HepG2 (cell line): ENCODE measurements around the gene ZNF541. TPM values are rescaled to one million over a fixed set of nuclear protein-coding genes. Genes with fewer than 3 reads are reported as not detected.

Experiments
- CREB1 ChIP-seq, 2 experiments: fragments of 450-650 bp in 1 of 2; IDR thresholded peaks; 2 replicates each; pipeline ENCODE4 v1.6.1; 2016 to 2017; ENCODE audit warnings: control low read depth in 1 of 2, mild to moderate bottlenecking in 1 of 2, missing compliant biosample characterization in 1 of 2, missing genetic modification characterization in 1 of 2
- ELF3 ChIP-seq: IDR thresholded peaks from 2 replicates; pipeline ENCODE4 v1.6.1; 2016; ENCODE audit warnings: missing genetic modification reagents, missing compliant biosample characterization
- EP300 ChIP-seq, 3 experiments: sonication (generic) in 1 of 3; formaldehyde crosslinking in 1 of 3; IDR thresholded peaks; 2 replicates each; pipeline versions ENCODE4 v1.5.1 to v1.6.1; 2011 to 2020; ENCODE audit warnings: low read depth in 2 of 3, low read length in 2 of 3, borderline replicate concordance in 1 of 3, improper control_type of control experiment in 1 of 3, mild to moderate bottlenecking in 1 of 3, missing genetic modification reagents in 1 of 3, moderate library complexity in 1 of 3
- GABPA ChIP-seq, 2 experiments: IDR thresholded peaks; 2 replicates each; pipeline ENCODE4 v1.6.1; 2011 to 2016; ENCODE audit warnings: low read depth in 2 of 2, low read length in 1 of 2, missing biosample characterization in 1 of 2, missing genetic modification characterization in 1 of 2
- NR2C2 ChIP-seq: sonication (generic); formaldehyde crosslinking; IDR thresholded peaks from 2 replicates; pipeline ENCODE4 v1.4.0; 2020; ENCODE audit warnings: missing genetic modification reagents, mild to moderate bottlenecking, moderate library complexity, borderline replicate concordance
- RBM39 ChIP-seq: fragments of 200-400 bp; formaldehyde crosslinking; IDR thresholded peaks from one replicate; pipeline ENCODE4 v1.6.1; 2018; ENCODE audit warnings: antibody characterized with exemption, mild to moderate bottlenecking, low read depth, low read length; ENCODE audit not compliant: poor library complexity, severe bottlenecking
- SOX6 ChIP-seq, 2 experiments: fragments of 450-650 bp in 1 of 2; sonication (generic) in 1 of 2; formaldehyde crosslinking in 1 of 2; IDR thresholded peaks; 2 replicates each; pipeline versions ENCODE4 v1.4.0 to v1.6.1; 2017 to 2020; ENCODE audit warnings: antibody characterized with exemption in 1 of 2, mild to moderate bottlenecking in 1 of 2, missing genetic modification reagents in 1 of 2
- SP2 ChIP-seq: sonication (generic); formaldehyde crosslinking; IDR thresholded peaks from 2 replicates; pipeline ENCODE4 v1.5.1; 2020; ENCODE audit warnings: mild to moderate bottlenecking, missing genetic modification reagents
- TBX3 ChIP-seq: fragments of 450-650 bp; IDR thresholded peaks from 2 replicates; pipeline ENCODE4 v1.6.1; 2017; ENCODE audit warnings: antibody characterized with exemption, mild to moderate bottlenecking, inconsistent platforms, borderline replicate concordance
- TMF1 ChIP-seq: sonication (generic); formaldehyde crosslinking; IDR thresholded peaks from 2 replicates; pipeline ENCODE4 v1.8.1; 2022; ENCODE audit warnings: low read depth, missing genetic modification reagents
- ZMYM2 ChIP-seq: sonication (generic); formaldehyde crosslinking; IDR thresholded peaks from 2 replicates; pipeline ENCODE4 v1.8.0; 2022; ENCODE audit warnings: mild to moderate bottlenecking, missing genetic modification reagents
- ZNF20 ChIP-seq: sonication (generic); formaldehyde crosslinking; IDR thresholded peaks from 2 replicates; pipeline ENCODE4 v1.4.0; 2020; ENCODE audit warnings: mild to moderate bottlenecking, moderate library complexity, missing genetic modification reagents
- ZNF510 ChIP-seq: sonication (generic); formaldehyde crosslinking; IDR thresholded peaks from 2 replicates; pipeline ENCODE4 v1.4.0; 2020; ENCODE audit warnings: low read depth, mild to moderate bottlenecking, missing genetic modification reagents
- ZNF672 ChIP-seq: sonication (generic); formaldehyde crosslinking; IDR thresholded peaks from 2 replicates; pipeline ENCODE4 v1.8.1; 2022; ENCODE audit warnings: missing genetic modification reagents
- ZNF724P ChIP-seq: sonication (generic); formaldehyde crosslinking; IDR thresholded peaks from 2 replicates; pipeline ENCODE4 v1.8.0; 2022; ENCODE audit warnings: missing genetic modification reagents, borderline replicate concordance
- ZNF790 ChIP-seq: sonication (generic); formaldehyde crosslinking; IDR thresholded peaks from 2 replicates; pipeline ENCODE4 v1.8.0; 2022; ENCODE audit warnings: missing genetic modification reagents, mild to moderate bottlenecking, borderline replicate concordance
- polyA plus RNA-seq, 8 experiments: library from polyadenylated mRNA; depleted of rRNA in 3 of 8; stranded (reverse) in 7 of 8; unstranded in 1 of 8; fragments of >200 nt; fragmentation: Illumina TruSeq in 4 of 8; extraction: Trizol in 4 of 8; gene quantifications; 2 replicates each; pipeline versions ENCODE4 v1.2.1 to v1.2.3, GENCODE V29; 2011 to 2016; ENCODE audit warnings: low read depth in 4 of 8, missing spikeins in 1 of 8, mixed read lengths in 1 of 8; ENCODE audit not compliant: insufficient read depth in 1 of 8
- total RNA-seq, 5 experiments: library from RNA; depleted of rRNA; stranded (reverse); fragments of >200 nt; fragmentation: Illumina TruSeq; extraction: Trizol; gene quantifications; 2 replicates each; pipeline ENCODE4 v1.2.3, GENCODE V29; 2016; ENCODE audit warnings: low read depth in 1 of 5
- TF ChIP-seq, protein P1 (sequence below): sonication (generic); formaldehyde crosslinking; IDR thresholded peaks from 2 replicates; pipeline ENCODE4 v1.5.0; 2020; ENCODE audit warnings: mild to moderate bottlenecking, missing genetic modification reagents, borderline replicate concordance
- TF ChIP-seq, protein P2 (sequence below): sonication (generic); formaldehyde crosslinking; IDR thresholded peaks from 2 replicates; pipeline ENCODE4 v1.4.0; 2020; ENCODE audit warnings: mild to moderate bottlenecking, low read depth, missing genetic modification reagents
- TF ChIP-seq, protein P3 (sequence below): sonication (generic); formaldehyde crosslinking; conservative IDR thresholded peaks from 2 replicates; pipeline ENCODE4 v1.5.0; 2020; ENCODE audit warnings: missing genetic modification reagents

ZNF541 gene
- total and polyA plus RNA-seq, 2 of the 13 experiments (the other 11 are each of a cell fraction or from before 2014, with no cell fraction given) = 0.03 to 0.04 TPM

DNA sequence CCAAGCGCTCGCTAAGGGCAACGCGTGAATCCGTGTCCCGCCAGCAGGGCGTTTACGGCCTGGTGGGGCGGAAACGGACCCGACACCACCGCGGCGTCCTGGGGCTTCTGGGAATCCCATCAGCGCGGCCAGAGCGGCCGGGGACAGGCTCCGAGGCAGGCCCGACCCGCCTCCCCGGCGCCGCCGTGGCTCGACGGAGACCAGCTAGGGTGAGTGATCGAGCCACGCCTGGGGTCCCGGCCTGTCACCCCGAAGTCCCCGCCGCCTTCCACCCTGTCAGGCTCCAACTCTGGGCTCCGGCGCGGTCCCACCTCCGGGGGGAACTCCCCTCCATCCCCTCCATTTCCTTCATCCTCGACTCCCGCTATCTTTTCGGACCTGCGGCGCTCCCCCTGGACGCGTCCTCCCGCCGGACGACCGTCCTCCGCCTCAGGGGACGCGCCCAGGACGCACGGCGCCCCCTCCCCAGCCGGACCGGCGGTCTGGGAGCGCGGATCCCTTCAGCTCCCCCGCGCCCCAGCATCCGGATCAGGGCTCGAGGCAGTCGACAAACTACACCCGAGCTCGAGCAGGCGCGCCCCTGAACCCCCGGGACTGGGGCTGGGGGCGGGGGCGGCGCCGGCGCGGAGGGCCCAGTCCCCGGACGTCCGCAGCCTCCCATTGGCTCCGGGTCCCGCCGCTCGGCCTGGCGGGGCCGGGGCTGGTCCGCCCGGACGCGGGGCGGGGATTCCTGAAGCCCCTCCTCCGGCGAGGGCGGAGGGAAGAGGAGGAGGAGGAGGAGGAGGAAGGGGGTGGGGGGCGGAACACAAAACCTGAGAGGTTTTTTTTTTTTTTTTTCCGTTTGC, 35.3 kb upstream of the ZNF541 start (continued):
- TF ChIP-seq, protein P1, sequence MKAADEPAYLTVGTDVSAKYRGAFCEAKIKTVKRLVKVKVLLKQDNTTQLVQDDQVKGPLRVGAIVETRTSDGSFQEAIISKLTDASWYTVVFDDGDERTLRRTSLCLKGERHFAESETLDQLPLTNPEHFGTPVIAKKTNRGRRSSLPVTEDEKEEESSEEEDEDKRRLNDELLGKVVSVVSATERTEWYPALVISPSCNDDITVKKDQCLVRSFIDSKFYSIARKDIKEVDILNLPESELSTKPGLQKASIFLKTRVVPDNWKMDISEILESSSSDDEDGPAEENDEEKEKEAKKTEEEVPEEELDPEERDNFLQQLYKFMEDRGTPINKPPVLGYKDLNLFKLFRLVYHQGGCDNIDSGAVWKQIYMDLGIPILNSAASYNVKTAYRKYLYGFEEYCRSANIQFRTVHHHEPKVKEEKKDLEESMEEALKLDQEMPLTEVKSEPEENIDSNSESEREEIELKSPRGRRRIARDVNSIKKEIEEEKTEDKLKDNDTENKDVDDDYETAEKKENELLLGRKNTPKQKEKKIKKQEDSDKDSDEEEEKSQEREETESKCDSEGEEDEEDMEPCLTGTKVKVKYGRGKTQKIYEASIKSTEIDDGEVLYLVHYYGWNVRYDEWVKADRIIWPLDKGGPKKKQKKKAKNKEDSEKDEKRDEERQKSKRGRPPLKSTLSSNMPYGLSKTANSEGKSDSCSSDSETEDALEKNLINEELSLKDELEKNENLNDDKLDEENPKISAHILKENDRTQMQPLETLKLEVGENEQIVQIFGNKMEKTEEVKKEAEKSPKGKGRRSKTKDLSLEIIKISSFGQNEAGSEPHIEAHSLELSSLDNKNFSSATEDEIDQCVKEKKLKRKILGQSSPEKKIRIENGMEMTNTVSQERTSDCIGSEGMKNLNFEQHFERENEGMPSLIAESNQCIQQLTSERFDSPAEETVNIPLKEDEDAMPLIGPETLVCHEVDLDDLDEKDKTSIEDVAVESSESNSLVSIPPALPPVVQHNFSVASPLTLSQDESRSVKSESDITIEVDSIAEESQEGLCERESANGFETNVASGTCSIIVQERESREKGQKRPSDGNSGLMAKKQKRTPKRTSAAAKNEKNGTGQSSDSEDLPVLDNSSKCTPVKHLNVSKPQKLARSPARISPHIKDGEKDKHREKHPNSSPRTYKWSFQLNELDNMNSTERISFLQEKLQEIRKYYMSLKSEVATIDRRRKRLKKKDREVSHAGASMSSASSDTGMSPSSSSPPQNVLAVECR = peak; percentile 83
- TF ChIP-seq ZNF20 (peak; percentile 35; the same call in 1 of the 2 replicates), TMF1 (peak; percentile 53), RBM39 (peak; percentile 51), NR2C2 (peak; percentile 40), ZNF672 (CRISPR knock-in tag) (no peak), ZMYM2 (CRISPR knock-in tag) (peak; percentile 56; the same call in 1 of the 2 replicates), ZNF510 (CRISPR knock-in tag) (peak; percentile 86; the same call in 1 of the 2 replicates), ZNF724P (CRISPR knock-in tag) (peak; percentile 78; the same call in 1 of the 2 replicates), EP300 (IDR thresholded peaks at IDR 0.05; ENCODE audit: low read depth in 2 of 2, low read length in 2 of 2) (no peak), EP300 (CRISPR knock-in tag; IDR thresholded peaks at IDR 0.05; ENCODE audit: borderline replicate concordance) (0 out of 2 replicates have a peak, but pooled peaks have one; percentile 48), SP2 (CRISPR knock-in tag) (peak; percentile 87), TBX3 (no peak), ELF3 (CRISPR knock-in tag) (0 out of 2 replicates have a peak, but pooled peaks have one; percentile 19), ZNF790 (no peak; the same call in 1 of the 2 replicates), GABPA (IDR thresholded peaks at IDR 0.05; ENCODE audit: low read depth, low read length) (peak; percentile 27; the same call in 1 of the 2 replicates), GABPA (CRISPR knock-in tag; IDR thresholded peaks at IDR 0.05; ENCODE audit: low read depth) (no peak), SOX6 (IDR thresholded peaks at IDR 0.05) (no peak), SOX6 (CRISPR knock-in tag; IDR thresholded peaks at IDR 0.05) (peak; percentile 26; the same call in 1 of the 2 replicates), CREB1 (IDR thresholded peaks at IDR 0.05) (no peak; the same call in 1 of the 2 replicates), CREB1 (CRISPR knock-in tag; IDR thresholded peaks at IDR 0.05) (no peak)
- TF ChIP-seq, protein P2, sequence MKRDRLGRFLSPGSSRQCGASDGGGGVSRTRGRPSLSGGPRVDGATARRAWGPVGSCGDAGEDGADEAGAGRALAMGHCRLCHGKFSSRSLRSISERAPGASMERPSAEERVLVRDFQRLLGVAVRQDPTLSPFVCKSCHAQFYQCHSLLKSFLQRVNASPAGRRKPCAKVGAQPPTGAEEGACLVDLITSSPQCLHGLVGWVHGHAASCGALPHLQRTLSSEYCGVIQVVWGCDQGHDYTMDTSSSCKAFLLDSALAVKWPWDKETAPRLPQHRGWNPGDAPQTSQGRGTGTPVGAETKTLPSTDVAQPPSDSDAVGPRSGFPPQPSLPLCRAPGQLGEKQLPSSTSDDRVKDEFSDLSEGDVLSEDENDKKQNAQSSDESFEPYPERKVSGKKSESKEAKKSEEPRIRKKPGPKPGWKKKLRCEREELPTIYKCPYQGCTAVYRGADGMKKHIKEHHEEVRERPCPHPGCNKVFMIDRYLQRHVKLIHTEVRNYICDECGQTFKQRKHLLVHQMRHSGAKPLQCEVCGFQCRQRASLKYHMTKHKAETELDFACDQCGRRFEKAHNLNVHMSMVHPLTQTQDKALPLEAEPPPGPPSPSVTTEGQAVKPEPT (CRISPR knock-in tag) = peak; percentile 72; the same call in 1 of the 2 replicates
- TF ChIP-seq, protein P3, sequence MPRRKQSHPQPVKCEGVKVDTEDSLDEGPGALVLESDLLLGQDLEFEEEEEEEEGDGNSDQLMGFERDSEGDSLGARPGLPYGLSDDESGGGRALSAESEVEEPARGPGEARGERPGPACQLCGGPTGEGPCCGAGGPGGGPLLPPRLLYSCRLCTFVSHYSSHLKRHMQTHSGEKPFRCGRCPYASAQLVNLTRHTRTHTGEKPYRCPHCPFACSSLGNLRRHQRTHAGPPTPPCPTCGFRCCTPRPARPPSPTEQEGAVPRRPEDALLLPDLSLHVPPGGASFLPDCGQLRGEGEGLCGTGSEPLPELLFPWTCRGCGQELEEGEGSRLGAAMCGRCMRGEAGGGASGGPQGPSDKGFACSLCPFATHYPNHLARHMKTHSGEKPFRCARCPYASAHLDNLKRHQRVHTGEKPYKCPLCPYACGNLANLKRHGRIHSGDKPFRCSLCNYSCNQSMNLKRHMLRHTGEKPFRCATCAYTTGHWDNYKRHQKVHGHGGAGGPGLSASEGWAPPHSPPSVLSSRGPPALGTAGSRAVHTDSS (CRISPR knock-in tag) = no peak
